SKM-1 (cell line): ENCODE data around the gene ECE1.

Experiments
- DNase-seq: peaks from one replicate; lab custom pipeline; 2025; ENCODE audit not compliant: unreplicated experiment; lab: John Stamatoyannopoulos, UW

ECE1 gene

DNA sequence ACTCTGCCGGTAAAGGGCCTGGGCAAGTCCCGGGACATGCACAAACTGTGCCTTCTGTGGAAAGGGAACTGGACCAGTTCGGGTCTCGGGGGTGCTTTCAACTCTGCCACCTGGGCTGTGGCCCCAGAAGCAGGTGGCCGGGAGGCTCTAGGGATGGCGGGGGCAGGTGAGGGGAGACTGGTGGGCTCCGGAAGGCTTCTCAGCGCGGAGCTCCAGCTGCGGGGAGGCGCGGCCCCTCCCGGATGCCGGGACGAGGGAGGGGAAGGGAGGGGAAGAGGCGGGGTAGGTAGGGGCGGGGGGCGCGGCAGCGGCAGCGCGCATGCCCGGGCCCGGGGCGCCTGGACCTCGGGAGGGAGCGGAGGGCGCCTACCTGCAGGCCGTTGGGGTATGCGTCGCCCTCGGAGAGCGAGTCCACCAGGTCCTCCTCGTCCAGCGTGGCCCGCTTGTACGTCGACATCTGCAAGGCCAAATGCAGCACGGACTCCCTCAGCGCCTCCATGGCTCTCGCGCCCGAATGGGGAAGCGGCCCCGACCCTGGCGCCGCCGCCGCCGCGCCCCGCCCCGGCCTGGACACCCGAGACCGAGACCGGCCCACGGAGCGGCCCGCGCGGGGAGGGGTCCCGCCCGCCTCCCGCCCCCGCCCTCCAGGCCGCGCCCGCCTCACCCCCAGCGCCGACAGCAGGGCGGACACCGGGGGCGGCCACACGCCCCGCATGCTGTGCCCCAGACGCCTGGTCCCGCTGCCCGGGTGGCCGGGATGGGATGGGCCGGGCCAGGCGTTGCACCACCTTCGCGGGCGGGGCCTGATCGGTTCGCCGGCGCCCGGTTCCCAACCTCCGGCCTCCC is at the start of gene ECE1:
TSS of gene ECE1 (minus strand) at position 764 of the 846 bp plus-strand sequence. CDS start at position 715, 49 bp downstream.
- DNase-seq = no peak

- no peak for DNase-seq
These were observed 49.3 kb upstream of the ECE1 start for GRCh38 chr1:21339356-21340229.

- no peak for DNase-seq
These were observed 48.5 kb upstream of the ECE1 start for GRCh38 chr1:21338573-21339355.

DNA sequence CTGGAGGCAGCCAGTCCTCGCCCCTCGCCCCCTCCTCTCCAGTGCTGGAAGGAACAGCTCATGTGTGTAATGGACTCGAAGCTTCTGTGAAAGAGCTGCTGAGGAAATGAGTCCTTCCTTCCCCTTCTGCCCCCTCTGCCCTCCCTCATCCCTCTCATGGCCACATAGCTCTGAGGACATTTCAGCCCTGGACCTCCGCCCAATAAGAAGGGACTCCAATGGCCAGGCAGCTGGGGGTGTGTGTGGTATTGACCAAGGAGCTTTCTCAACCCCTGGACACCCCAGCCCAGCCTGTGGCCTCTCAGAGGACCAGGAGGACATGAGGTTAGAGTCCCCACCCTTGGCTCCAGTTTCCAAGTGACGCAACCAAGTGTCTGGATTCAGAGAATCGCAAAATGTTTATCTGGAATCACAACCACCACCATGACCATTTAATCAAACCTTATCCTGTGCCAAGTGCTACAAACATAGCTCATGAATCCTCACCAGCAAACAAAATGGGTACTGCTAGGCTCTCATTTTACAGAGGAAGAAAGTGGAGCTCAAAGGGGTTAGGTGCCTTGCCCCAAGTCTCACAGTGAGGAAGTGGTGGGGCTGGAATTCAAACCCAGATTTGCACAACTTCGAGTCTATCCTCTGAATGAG is 47.8 kb upstream of the ECE1 start:
- no peak for DNase-seq

DNA sequence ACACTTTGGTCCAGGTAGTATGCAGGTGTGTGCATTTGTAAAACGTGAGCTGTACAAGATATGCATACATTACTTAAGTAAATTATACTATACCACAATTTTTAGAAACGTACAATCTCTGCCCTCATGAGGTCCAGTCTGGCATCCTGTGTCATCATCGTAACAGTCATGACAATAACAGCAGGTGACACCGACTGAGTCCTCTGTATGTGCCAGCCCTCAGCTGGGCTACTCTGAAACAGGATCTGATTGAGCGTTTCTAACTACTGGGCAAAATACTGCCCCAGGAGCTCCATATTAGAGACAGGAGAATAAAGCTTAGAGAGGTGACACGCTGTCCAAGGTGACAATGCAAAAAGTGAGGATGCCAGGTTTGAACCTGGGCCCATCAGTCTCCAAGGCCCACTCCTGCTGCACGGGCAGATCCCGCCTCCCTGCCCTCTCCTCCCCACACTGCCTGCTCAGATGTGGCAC is 47.2 kb upstream of the ECE1 start:
- DNase-seq = no peak

- no peak for DNase-seq
These were observed 46.8 kb upstream of the ECE1 start for GRCh38 chr1:21337010-21337437.

DNA sequence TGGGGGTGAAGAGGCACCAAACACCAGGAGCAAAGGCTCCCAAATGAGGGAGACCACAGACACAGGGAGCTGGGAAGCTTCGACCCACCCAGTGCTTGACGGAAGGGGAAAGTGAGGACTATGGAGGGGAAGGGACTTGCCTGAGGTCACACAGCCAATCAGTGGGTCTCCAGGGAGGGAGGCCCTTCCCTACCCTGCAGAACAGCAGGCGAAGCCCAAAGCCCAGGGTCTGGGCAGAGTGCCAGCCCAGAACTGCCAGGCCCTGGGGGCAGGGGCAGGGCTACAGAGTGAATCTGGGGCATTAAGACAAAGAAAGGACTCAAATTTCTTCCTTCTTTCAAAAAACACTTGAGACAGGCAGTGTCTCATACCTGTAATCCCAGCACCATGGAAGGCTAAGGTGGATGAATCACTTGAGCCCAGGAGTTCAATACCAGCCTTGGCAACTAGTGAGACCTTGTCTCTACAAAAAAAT is 45.5 kb upstream of the ECE1 start:
- DNase-seq = no peak

GRCh38 chr1:21335088-21335691 is 44.9 kb upstream of the ECE1 start:
- DNase-seq = no peak

DNA sequence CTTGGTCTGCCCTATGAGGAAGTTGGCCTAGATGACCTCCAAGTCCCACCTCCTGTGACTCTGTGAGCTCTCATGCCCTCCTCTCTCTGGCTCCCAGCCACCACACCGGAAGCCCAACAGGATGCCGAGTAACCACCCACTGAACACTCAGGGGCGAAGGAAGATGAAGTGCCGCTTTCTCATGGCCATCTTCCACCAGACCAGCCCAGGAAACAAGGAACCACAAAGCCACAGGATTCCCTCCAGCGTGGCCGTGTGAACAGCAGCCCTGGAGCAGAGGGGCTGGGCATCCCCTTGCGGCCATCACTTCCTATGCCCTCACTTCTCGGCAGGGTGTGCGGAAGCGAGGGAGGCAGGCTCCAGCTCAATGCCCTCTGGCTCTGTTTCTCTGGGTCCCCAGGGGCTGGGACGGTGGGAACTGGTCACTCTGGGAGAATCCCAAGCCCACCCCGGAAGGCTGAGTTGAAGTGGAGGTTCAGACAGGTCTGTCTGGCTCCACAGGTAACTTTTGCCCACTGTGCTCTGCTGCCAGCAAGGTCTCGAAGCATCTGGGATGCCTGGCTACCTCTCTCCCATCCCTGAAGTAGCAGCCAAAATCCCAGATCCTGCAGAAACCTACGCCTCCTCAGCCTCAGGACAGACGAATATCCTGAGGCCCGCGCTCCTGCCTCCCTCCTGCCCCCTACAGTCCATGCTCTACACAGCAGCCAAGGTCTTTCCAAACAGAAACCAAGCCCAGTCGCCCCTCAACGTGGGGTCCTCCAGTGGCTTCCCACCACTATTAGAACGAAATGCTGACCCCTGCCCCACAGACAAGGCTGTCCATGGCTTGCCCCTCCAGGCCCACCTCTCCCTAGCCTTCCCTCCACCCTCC is 44.2 kb upstream of the ECE1 start:
- peak; percentile 66 for DNase-seq

DNA sequence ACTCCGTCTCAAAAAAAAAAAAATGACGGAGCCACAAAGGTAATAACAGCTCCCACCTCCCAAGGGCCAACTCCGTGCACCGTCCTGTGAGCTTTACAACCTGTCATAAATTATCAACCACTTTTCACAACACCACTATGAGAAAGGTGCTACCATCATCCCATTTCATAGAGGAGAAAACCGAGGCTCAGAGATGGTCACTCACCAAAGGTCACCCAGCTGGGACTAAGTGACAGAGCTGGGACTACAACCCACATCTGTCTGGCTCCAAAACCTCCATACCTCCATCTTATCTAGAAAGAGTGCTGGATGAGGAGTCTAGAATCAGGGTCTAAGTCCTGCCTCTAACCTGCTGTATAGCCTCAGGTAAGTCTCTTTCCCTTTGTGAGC is 43.6 kb upstream of the ECE1 start:
- DNase-seq = no peak

GRCh38 chr1:21332554-21333311 is 42.5 kb upstream of the ECE1 start:
- no peak for DNase-seq

DNA sequence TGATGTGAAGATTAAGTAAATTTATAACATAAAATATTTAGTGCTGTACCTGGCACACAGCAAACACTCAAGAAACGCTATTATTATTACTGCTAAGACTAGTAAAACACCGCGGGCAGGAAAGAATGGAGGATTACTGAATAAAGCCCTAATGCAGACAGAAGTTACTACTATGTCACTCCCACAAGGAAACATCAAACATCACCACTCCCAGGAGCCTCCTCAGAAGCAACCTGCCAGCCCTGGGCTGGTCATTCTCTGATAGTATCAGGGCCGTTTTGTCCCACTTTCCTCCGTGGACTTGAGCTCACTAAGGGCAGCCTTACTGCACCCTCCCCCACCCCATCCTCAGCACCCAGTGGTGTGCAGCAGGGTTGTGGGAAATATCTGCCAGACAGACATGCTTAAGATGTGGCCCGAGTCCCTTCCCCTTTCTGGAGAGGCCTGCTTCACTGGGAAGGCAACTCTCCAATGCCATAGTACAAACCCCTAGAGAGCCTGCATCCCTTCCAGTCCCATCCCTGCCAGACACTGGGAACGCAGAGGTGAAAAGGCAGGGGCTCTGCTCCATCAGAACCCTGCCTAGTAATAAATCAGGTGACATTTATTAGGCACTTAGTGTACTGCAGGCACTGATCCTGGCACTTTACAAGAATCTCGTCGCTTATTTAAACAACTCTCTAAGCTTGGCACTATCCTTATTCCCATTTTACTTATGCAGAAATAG is 41.7 kb upstream of the ECE1 start:
- no peak for DNase-seq

DNA sequence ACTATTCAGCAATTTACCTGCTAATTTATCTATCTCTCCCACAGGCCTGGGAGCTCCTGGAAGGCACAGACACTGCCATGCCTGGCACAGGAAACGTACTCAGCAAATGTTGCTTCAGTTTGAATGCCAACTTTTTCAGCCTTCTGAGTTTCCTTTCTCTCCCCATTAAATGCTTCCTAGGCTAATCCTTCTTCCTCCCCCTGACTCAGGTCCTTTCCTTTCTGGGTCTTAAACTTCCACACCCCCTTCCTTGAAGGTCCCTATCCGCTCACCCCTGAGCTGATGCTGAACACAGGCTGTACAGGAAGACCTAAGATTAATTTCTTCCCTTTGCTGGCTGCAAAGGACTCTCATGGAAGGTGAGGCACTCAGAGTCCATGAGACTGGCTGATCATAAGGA is 40.3 kb upstream of the ECE1 start:
- no peak for DNase-seq

GRCh38 chr1:21329209-21329844 is 39.1 kb upstream of the ECE1 start:
- DNase-seq = no peak

GRCh38 chr1:21327566-21328323 is 37.5 kb upstream of the ECE1 start:
- no peak for DNase-seq

DNA sequence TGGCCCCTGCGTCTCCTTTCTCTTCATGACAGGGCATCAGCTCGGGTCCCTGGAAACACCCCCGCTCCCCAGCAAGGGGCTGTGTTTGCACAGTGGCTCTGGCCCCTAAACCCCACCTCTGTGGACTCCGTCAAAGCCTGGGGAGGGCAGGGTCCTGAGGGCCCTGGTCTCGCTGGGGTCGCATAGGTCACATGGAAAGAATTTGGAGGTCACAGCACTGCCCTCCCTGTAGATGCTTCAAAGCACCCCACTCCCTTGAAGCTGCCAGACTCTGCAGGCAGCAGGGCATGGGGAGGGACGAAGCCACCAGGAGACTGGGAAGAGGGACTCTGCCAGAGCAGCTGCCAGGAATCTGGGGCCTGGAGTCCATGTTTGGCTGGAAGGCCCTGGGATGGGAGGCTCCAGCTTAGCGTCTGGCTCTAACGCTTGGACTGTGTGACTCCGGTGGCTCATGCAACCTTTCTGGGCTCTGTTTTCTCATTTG is 36.6 kb upstream of the ECE1 start:
- DNase-seq = no peak
